ES-I3 (cell line): ENCODE measurements around the gene HOXC12.

Experiments used
- H3K36me3 ChIP-seq: 2 replicates; pipeline ENCODE4 v1.6.1; 2013; ENCODE audit warnings: mild to moderate bottlenecking, low read length, control low read depth, moderate library complexity; ENCODE audit not compliant: insufficient read depth
- H3K4me1 ChIP-seq: 2 replicates; pipeline ENCODE4 v1.6.1; 2013; ENCODE audit warnings: mild to moderate bottlenecking, control low read depth, low read length; ENCODE audit not compliant: insufficient read depth
- H3K9ac ChIP-seq: 2 replicates; pipeline ENCODE4 v1.6.1; 2013; ENCODE audit warnings: low read depth, mild to moderate bottlenecking, low read length, moderate library complexity
- H3K9me3 ChIP-seq: 2 replicates; pipeline ENCODE4 v1.6.1; 2013; ENCODE audit warnings: mild to moderate bottlenecking, low read length, moderate library complexity; ENCODE audit not compliant: control insufficient read depth, insufficient read depth

HOXC12 gene

GRCh38 chr12:53978477-53979356, 24.0 kb downstream of the HOXC12 start:
- H3K4me1 ChIP-seq: no peaks in the 10 kb centered on the region
- no peaks in the 10 kb centered on the region for H3K9me3 ChIP-seq
- no peaks in the 10 kb centered on the region for H3K36me3 ChIP-seq
- H3K9ac ChIP-seq: no peak overlapping the region

- Histone ChIP-seq H3K9me3 (no peaks in the 10 kb centered on the region), H3K9ac (no peak overlapping the region), H3K36me3 (no peaks in the 10 kb centered on the region), H3K4me1 (no peaks in the 10 kb centered on the region)
Measured at GRCh38 chr12:53980104-53980801, 25.6 kb downstream of the HOXC12 start.

- Histone ChIP-seq H3K9ac (no peak overlapping the region), H3K4me1 (no peaks in the 10 kb centered on the region), H3K36me3 (no peaks in the 10 kb centered on the region), H3K9me3 (no peaks in the 10 kb centered on the region)
Measured at GRCh38 chr12:53980802-53981496, 26.2 kb downstream of the HOXC12 start.

GRCh38 chr12:53981634-53982565, 27.2 kb downstream of the HOXC12 start:
- H3K9me3 ChIP-seq: no peaks in the 10 kb centered on the region
- no peak overlapping the region for H3K9ac ChIP-seq
- no peaks in the 10 kb centered on the region for H3K36me3 ChIP-seq
- no peaks in the 10 kb centered on the region for H3K4me1 ChIP-seq

GRCh38 chr12:53982648-53983567, 28.2 kb downstream of the HOXC12 start:
- Histone ChIP-seq H3K9me3 (no peaks in the 10 kb centered on the region), H3K4me1 (no peaks in the 10 kb centered on the region), H3K36me3 (no peaks in the 10 kb centered on the region), H3K9ac (no peak overlapping the region)

GRCh38 chr12:53983568-53983949, 28.9 kb downstream of the HOXC12 start:
- Histone ChIP-seq H3K9ac (no peak overlapping the region), H3K36me3 (no peaks in the 10 kb centered on the region), H3K9me3 (no peaks in the 10 kb centered on the region), H3K4me1 (no peaks in the 10 kb centered on the region)

- H3K36me3 ChIP-seq: no peaks in the 10 kb centered on the region
- no peaks in the 10 kb centered on the region for H3K4me1 ChIP-seq
- H3K9ac ChIP-seq: no peak overlapping the region
- H3K9me3 ChIP-seq: no peaks in the 10 kb centered on the region
Measured at GRCh38 chr12:53983950-53984572, 29.4 kb downstream of the HOXC12 start.

GRCh38 chr12:53984901-53985691, 30.4 kb downstream of the HOXC12 start, which contains the start of gene HOXC10:
Gene HOXC10 (plus strand): TSS chr12:53985146. CDS start chr12:53985260, 114 bp downstream.
- Histone ChIP-seq H3K4me1 (no peaks in the 10 kb centered on the region), H3K9me3 (no peaks in the 10 kb centered on the region), H3K9ac (no peak within 1 kb of the TSS), H3K36me3 (no peaks in the 10 kb centered on the region)

- Histone ChIP-seq H3K9ac (no peak overlapping the region), H3K9me3 (no peaks in the 10 kb centered on the region), H3K4me1 (no peaks in the 10 kb centered on the region)
Measured at GRCh38 chr12:53985692-53985993, 30.9 kb downstream of the HOXC12 start.

GRCh38 chr12:53985994-53986685, 31.4 kb downstream of the HOXC12 start:
- Histone ChIP-seq H3K9ac (no peak overlapping the region), H3K9me3 (no peaks in the 10 kb centered on the region), H3K4me1 (no peaks in the 10 kb centered on the region), H3K36me3 (no peaks in the 10 kb centered on the region)

More at GRCh38 chr12:53985692-53985993, 30.9 kb downstream of the HOXC12 start:
- H3K36me3 ChIP-seq: no peaks in the 10 kb centered on the region

- H3K9me3 ChIP-seq: no peaks in the 10 kb centered on the region
Measured at GRCh38 chr12:53986686-53987483, 32.2 kb downstream of the HOXC12 start.

More at GRCh38 chr12:53986686-53987483, 32.2 kb downstream of the HOXC12 start:
- H3K4me1 ChIP-seq: no peaks in the 10 kb centered on the region
- H3K36me3 ChIP-seq: no peaks in the 10 kb centered on the region
- no peak overlapping the region for H3K9ac ChIP-seq
